Activated CD8-positive, alpha-beta memory T cell treated with anti-CD3 and anti-CD28 coated beads, Interleukin-2, amount 50 U/mL, for 48 hours (primary cell): ENCODE results near the gene MAPT.
A peak's percentile ranks its signal among the peaks of the same experiment; 100 is the strongest.
"Not testable (repeated sequence)": the region's sequence is repeated elsewhere in the genome, so short reads cannot be mapped to it uniquely, and the experiment has no call there.

Experiments
- DNase-seq: peaks from one replicate; pipeline ENCODE4 v3.0.0-alpha.2; 2020

Gene MAPT

GRCh38 chr17:45996282-45996937 is 102.1 kb downstream of the MAPT start:
- DNase-seq = no peak

- no peak for DNase-seq
Measured at GRCh38 chr17:45997166-45997565, 102.8 kb downstream of the MAPT start.

- no peak for DNase-seq
Measured at GRCh38 chr17:45997624-45998023, 103.3 kb downstream of the MAPT start.

GRCh38 chr17:45998987-45999899 is 104.9 kb downstream of the MAPT start, which contains the start of gene STH:
Gene STH (plus strand): TSS chr17:45999250. CDS start chr17:45999280, 30 bp downstream.
- no peak for DNase-seq

GRCh38 chr17:45999900-46000290 is 105.5 kb downstream of the MAPT start:
- no peak for DNase-seq

GRCh38 chr17:46000292-46000691 is 105.9 kb downstream of the MAPT start:
- no peak for DNase-seq

- DNase-seq = no peak
Measured at GRCh38 chr17:46000757-46001156, 106.4 kb downstream of the MAPT start.

GRCh38 chr17:46001390-46002310 is 107.3 kb downstream of the MAPT start:
- no peak for DNase-seq

- DNase-seq = peak; percentile 87
Measured at GRCh38 chr17:46002311-46002972, 108.1 kb downstream of the MAPT start.

GRCh38 chr17:46002973-46003316 is 108.6 kb downstream of the MAPT start:
- DNase-seq = no peak

GRCh38 chr17:46003907-46004748 is 109.8 kb downstream of the MAPT start:
- DNase-seq = no peak

GRCh38 chr17:46006082-46006481 is 111.7 kb downstream of the MAPT start:
- not testable (repeated sequence) for DNase-seq

- DNase-seq = no peak
Measured at GRCh38 chr17:46007461-46007965, 113.2 kb downstream of the MAPT start.

- no peak for DNase-seq
Measured at GRCh38 chr17:46008591-46008990, 114.2 kb downstream of the MAPT start.

GRCh38 chr17:46009681-46010596 is 115.6 kb downstream of the MAPT start:
- DNase-seq = no peak

GRCh38 chr17:46010597-46011186 is 116.3 kb downstream of the MAPT start:
- DNase-seq = no peak

- no peak for DNase-seq
Measured at GRCh38 chr17:46011711-46012505, 117.6 kb downstream of the MAPT start.

GRCh38 chr17:46012506-46013079 is 118.2 kb downstream of the MAPT start:
- DNase-seq = no peak

GRCh38 chr17:46013127-46013501 is 118.8 kb downstream of the MAPT start:
- DNase-seq = no peak
